GM19239 (cell line): ENCODE results near the gene MYCBP2.

Experiments used
- DNase-seq: peaks from one replicate; pipeline ENCODE4 v3.0.0; 2011; ENCODE audit warnings: low spot score; ENCODE audit not compliant: insufficient read length
- FAIRE-seq: peaks from 2 replicates; lab custom pipeline; 2011; peaks lifted over from hg19 to GRCh38; lab: Jason Lieb, UNC

The MYCBP2 gene

DNA sequence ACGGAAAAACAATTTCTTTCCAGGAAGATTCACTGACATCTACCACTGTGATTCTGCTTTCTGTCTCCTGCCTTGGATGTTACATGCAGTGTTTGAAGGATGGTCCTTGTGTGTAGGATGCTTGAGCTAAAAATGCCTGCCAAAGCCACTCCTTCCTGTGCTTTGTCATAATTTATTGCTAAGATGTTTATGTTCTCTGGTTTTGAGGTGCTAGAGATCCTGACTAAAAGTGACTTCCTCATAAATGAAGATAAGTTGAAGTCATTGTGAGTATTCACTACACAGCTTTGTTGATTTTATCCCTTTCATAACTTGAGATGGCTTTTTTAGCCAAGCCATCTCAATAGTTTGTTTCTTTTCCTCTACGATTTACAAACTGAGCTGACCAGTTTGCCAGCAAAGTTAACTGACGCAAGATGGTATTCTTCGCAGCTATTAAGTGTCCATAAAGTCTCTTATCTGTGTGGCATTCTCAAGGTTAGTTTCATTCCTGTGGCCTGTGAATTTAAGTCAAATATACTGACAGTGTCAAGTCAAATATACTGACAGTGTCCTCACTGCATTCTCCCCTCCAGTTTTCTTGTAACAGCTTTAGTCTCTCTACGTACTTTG is 284.2 kb downstream of the MYCBP2 start:
- DNase-seq (no peak), FAIRE-seq (peak; percentile 8)

DNA sequence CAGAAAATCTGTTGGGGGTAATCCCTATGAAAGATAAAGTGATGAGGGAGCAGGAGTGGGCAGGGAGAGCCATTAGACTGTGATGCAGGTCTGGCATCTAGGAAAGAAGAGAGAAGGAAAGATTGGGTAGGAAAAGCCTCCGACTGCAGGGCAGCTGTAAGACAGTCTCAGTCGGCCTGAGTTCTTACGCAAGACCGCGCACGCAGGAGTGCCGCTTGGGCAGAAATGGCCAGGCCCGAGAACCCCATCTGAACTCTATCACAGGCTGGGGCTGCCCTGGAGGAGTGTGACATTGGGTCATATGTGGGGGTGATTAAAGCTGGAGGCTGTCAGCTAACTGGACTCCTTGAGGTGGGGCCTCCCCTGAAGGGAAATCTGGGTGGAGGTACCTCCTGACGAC is 286.1 kb downstream of the MYCBP2 start:
- DNase-seq: no peak
- FAIRE-seq: no peak

DNA sequence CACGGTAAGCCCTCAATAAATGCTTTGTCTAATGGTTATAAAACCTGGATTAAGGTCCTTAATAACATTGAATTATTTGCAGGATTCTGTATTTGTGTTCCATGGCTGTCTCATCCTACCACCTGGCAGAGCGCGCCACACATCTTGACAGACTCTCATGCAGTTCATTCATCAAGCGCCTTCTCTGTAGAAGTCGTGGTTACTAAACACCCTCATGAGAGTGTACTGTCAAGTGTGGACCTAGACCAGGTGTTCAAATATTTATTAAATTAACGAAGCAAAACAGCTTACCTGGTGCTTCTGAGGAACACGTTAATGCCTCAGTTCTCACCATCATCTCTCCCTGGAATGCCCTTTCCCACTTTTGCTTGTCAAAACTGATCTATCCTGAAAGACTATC is 286.8 kb downstream of the MYCBP2 start:
- FAIRE-seq: no peak
- DNase-seq: no peak

DNA sequence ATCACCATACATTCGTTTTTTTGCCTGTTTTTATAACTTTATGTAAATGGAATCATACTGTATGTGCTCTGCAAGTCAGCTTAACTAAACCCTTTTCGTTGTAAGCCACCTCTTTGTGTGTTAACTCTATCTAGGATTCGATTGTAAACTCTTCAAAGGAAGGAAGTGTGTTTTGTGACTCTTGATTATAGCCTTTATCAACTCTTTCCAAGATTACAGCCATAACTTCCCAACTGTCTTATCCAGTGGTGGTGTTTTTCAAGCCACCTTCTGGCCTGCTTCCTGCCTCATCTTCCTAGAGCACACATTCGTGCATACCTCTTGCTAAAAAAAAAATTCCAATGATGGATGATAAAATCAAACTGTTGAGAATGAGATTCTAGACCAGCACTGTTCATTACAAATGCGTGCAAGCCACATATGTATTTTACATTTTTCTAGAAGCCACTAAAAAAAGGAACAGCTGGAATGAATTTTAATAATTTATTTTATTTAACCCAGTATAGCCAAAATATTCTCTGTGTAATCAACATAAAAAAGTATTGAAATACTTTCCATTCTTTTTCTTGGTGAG is 287.9 kb downstream of the MYCBP2 start:
- DNase-seq: no peak
- no peak for FAIRE-seq

DNA sequence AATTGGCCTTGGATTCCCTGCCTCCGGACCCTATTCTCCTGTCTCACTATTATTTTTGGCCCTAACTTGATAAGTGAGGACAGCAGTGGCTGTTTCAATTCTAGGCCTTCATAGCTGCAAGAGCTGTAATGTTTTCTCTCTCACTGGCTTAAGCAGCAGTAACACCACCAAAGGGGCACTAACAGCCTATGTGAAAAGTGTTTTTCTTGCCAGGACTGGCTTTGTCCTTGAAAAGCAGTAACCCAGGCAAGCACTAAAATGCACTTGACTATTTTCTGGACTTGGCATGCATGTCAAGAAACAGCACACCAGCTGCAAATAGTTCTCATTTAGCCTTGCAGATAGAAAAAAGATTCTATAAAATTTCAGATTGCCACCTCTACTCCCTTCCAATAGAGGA is 290.6 kb downstream of the MYCBP2 start:
- DNase-seq (no peak), FAIRE-seq (no peak)

DNA sequence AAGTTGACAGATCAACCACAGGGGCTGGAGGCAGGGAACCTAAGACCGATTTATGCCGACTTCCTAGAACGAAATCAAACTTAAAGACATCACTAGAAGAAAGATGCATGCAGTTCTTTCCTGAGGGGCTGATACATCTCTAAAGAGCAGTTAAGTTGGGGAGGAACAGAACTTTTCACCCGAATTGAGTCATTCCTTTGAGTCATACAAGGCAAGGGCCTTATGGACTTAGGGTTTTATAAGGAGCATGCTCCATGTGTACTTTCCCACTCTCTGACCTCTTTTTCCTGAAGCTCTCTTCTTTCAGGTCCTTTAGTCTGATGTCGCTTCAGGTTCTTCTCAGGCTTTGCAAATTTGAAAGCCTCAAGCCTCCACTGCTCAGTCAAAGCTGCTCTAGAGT is 292.0 kb downstream of the MYCBP2 start:
- FAIRE-seq (no peak), DNase-seq (no peak)

DNA sequence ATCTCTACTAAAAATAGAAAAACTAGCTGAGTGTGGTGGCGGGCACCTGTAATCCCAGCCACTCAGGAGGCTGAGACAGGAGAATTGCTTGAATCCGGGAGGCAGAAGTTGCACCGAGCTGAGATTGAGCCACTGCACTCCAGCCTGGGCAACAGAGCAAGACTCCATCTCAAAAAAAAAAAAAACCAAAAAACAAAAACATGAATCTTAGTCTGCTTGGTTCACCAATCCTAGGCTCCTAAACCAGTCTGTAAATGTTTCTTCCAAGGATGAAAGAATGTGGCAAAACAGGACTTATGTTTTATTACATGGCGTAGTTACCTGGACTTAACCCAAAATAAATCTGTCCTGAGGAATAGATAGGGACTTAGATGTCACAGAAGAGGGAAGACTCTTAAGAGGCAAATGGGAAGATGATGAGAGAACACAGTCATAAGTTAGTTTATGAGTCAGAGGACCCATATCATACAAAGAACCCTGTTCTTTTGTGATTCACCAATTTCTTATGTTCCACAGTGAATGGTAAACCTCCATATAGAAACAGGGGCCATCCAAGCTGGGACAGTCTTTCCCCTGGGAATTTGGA is 293.1 kb downstream of the MYCBP2 start:
- FAIRE-seq (no peak), DNase-seq (no peak)

DNA sequence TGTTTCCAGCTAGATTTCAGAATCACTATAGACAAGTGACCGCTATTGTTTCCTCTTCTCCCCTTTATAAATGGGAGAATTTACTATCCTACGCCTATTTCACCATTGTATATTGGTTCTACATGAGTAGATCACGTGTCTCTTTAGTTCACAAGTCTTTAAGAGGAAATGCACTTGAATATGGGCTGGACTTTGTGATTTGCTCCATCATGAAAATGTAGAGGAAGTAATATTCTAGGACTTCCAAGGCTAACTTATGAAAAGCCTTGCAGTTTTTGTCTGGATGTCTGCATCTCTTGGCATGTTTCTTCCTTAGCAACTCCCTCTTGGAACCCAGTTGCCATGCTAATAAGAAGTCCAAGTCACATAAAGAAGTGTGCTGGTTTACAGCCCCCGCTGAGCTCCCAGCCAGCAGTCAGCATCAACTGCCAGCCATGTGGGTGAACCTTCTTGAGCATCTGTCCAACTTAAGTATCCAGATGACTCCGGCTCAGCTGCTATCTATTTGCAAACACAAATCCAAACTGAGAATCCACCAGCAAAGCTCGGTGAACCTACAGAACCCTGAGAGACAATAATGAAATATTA is 295.1 kb downstream of the MYCBP2 start:
- no peak for DNase-seq
- no peak for FAIRE-seq

DNA sequence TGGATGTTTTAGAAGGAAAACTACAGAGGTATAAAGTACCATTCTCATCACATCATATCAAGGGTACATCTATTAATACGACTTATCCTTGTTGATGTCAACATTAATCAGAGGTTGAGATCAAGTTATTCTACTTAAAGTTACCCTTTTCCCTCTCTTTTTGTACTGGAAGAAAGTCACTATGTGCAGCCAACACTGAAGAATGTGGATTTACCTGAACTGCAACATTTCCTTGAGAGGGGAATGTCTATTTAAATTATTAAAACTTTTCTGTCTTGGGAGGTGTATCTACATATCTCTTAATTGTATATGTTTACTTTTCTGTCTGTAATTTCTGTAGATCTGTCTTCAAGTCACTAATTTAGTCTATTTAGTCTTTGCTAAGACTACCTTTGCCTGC is 297.5 kb downstream of the MYCBP2 start:
- FAIRE-seq (no peak), DNase-seq (no peak)

DNA sequence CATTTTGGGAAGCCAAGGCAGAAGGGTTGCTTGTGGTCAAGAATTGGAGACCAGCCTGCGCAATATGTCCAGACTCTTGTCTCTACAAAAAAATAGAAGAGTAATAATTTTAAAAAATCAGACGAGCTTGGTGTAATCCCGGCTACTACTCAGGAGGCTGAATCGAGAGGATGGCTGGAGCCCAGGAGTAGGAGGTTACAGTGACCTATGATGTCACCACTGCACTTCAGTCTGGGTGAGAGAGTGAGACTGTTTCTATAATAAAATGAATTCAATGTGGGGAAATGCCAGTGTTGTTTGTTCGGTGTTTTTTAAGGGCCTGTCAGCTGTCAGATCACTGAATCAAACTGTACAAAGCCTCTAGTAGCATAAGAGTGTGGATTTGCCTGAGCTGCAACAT is 298.7 kb downstream of the MYCBP2 start:
- DNase-seq (no peak), FAIRE-seq (no peak)

DNA sequence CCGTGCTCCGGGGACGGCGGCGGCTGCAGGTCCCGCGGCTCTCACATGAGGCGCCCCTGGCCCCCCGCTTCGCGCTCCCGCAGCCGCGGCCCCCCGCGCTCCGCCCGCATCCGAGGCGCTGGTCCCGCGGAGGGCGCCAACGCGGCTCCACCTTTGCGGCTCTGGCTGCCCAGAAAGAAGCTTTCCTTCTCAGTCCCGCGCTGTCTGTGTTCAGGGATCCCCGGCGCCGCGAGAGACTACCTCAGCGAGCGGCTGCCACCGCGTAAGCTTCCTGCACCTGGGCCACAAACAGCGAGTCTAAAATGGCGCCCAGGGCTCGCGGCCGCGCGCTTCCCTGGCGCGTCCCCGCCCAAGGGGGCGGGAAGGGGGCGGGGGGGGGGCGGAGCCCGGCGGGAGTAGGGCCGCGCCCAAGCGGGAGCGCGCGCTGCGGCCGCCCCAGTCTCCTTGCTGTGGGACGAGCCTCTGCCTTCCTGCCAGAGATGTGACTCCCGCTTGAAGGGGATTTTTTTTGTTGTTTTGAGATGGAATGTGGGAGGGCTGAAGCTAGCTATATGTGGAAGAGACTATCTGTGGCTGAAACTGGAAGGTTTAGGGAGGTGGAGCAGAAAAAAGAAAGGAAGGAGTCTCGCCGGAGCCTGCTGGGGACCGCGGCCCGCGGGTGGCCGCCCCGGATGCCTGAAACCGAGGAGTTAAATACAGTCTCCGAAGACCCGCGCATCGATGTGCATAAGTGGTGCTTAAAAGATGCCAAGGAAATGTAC is 299.9 kb downstream of the MYCBP2 start, which contains the start of gene FBXL3:
Gene FBXL3 (minus strand): TSS at position 299 of the 761 bp plus-strand sequence. CDS start 5,299 bp downstream, outside the sequence.
- FAIRE-seq (peak; percentile 82), DNase-seq (peak; percentile 77)

DNA sequence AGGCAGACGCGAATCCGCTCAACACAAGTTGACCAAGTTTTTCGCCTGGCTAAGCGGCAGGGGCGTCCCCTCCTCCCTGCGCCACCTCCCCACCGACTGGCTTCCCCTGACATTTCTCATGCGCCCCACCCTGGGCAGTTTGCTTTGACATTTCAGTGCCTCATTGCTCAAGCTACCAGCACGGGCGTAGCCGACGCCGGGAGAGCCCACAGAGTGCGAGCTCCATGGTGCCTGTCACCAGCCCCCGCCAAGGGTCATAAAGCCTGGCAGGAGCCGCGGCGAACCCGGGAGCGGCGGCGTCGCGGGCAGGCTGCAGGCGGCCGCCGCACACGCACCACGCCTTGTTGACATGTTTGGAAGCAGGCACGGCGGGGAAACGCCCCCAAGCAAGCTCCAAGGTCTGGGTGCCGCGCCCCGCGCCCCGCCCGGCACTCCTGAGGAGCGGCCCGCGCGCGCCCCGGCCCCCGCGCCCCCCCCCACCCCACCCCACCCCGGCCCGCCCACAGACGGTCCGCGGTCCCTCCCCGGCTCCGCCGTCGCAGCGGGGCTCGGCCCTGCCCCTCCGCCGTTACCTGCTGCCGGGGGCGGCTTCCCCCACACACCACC is 300.5 kb downstream of the MYCBP2 start:
- DNase-seq (peak; percentile 41), FAIRE-seq (peak; percentile 88)

DNA sequence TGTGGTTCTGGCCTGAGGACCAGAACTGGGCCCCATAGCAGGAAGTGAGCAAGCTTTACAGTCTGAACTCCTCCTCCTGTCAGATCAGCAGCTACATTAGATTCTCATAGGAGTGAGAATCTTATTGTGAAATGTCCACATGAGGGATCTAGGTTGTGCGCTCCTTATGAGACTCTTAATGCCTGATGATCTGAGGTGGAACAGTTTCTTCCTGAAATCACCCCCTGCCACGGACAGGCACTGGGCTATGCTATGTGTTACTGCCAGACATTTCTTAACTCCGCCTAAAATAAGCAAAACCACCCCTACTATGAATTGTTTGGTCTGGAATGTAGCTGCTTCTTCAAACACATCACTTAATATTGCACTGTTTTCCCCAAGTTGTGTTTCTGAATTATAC is 304.6 kb downstream of the MYCBP2 start:
- FAIRE-seq (no peak), DNase-seq (no peak)

DNA sequence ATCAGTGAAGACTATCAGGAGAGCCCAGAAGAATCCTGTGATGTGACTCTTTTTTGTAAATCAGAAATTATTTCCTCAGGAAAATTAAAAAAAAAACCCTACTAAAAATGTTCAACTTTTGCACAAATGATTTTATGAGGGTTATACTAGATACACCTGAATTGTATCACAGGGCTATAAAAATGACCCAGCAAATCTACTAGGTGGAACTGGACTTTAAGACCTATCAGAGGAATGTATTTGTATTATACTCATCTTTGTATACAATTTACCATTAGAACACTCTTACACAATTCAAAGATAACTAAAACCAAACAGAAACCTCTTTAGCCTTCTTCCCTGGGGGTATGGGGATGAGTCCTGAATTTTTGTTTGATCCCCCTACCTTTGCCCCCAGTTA is 307.1 kb downstream of the MYCBP2 start:
- no peak for DNase-seq
- no peak for FAIRE-seq

DNA sequence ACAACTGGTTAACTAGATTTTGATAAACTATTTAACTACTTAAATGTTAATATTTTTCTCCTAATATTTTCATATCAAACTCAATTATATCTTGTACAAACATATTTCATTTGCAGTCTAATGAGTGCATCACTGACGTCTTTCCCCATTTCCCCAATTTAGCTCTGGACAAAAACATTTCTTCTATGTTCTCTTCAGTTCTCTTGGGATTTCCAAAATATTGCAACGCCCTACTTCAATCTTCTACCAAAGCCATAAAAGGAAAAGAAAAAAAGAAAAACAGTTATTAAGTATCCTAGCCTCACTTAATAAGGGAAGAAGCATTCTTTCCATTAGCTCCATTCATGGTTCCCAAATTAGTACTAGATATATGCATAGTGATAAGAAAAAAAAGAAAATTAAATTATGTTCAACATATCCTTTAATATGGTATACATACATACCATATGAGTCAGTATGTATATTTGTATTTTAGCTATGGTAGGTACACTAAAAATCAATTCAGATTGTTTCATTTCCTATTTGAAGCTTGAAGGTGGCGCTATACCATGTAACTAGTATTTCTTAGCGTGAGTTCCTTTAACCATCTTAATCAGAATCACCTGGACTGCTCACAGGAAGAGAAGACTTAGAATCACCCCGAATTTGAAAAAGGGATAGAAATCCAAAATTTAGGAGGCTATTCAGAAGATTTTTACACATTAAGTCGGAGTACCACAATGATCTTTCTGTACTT is 309.8 kb downstream of the MYCBP2 start:
- FAIRE-seq (no peak), DNase-seq (no peak)

DNA sequence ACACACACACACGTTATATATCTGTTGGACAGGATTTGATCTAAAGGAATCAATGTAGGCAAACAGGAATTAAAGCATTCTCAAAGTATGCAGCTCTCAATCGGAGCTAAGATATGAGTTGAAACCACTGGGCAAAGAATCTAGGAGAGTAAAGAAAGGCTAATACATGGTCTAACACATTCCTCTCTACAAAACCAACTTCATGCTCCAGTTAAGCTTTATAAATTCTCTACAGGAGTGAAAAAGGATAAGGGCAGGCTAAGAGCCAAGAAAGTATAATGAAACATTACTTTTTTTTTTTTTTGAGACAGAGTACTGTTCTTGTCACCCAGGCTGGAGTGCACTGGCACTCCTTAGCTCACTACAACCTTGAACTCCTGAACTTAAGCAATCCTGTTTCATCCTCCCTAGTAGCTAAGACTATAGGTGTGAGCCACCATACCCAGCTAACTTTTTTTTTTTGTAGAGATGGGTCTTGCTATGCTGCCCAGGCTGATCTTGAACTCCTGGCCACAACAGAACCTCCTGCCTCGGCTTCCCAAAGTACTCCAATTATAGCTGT is 310.6 kb downstream of the MYCBP2 start:
- no peak for FAIRE-seq
- no peak for DNase-seq

DNA sequence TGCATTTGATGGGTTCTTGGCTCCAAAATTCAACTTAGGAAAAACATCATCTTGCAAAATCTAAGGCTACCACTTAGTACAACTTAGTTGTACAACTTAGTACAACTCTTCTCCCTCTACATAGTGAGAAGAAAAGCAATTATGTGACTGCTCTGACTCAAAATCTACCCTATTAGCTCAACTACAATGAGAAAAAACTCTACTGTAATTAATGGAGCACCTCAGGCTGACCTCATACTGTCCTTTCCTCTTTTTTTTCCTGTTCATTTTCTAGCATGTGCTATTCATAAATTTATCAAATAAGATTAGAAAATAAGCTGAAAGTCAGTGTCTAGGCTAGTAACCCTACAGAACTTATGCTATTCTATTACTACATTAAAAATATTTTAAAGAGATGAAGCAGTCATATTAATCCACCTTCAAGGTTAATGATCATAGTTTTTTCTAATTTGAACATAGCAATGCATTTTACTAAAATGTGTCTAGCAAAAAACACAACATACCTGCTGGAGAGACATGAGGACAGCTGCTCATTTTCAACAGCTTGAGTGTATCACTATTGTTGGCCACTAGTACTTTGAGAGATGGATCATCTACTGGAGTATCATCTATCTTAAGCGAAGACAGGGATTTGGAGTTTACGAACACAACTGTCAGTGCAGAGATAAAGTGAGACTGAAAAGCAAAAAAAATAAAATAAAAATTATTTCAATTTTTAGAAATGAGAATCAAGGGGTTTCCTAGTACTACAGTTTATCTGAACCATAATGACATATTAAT is 311.8 kb downstream of the MYCBP2 start:
- DNase-seq (no peak), FAIRE-seq (no peak)

DNA sequence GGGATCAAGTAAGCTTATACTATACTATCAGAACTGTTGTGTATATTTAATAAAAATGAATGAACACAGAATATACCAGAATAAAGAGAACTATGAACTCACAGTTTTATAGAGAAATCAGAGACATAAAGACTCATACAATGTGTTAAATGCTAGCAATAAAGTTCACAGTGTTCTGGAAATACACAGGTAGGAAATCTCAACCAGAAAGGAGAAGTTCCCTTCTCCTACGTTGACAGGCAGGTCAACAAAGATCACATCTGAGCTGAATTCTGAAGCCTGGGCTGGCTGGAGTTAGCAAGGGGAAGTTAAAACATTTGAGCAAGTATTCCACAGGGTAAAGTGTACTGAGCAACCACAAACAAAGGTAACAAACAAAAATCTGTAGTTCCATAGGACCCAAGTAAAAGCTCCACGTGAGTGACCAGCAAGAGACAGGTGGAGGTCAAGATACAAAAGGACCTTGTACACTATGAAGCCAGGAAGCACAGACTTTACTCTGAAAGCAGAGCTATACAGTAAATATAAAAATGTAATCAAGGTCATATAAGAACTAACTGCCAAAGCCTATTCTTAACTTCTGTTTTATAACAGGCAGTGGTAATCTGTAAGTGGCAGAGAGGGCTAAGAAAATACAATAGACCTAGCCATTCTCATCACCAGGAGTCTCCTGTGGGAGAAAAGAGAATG is 312.9 kb downstream of the MYCBP2 start:
- no peak for DNase-seq
- FAIRE-seq: no peak
